Heart right ventricle (tissue), 16 donors: ENCODE measurements around the gene PAK6. TPM values are rescaled to one million over a fixed set of nuclear protein-coding genes. Genes with fewer than 3 reads are reported as not detected.

ENCODE experiments used
- ATAC-seq, 8 donors: fragments of 200-7000 bp; cut with Tn5 transposase; one replicate each; pipeline ENCODE4 v1.9.1; 2020; ENCODE audit warnings: mild to moderate bottlenecking in 8 of 8, moderate library complexity in 8 of 8, moderate number of reproducible peaks in 1 of 8
- DNase-seq, 2 donors: peaks; one replicate each; pipeline ENCODE4 v3.0.0-alpha.2; 2020
- H3K27ac ChIP-seq, 10 donors: fragments of 200-600 bp; sonication (generic) in 2 of 10; one replicate each; pipeline versions ENCODE4 v1.5.0 to v1.8.0; 2020 to 2022; ENCODE audit warnings: mild to moderate bottlenecking in 3 of 10
- H3K27me3 ChIP-seq, 7 donors: fragments of 200-600 bp; one replicate each; pipeline ENCODE4 v1.8.0; 2021 to 2022; ENCODE audit warnings: mild to moderate bottlenecking in 2 of 7
- H3K36me3 ChIP-seq, 9 donors: fragments of 200-600 bp; sonication (generic) in 1 of 9; one replicate each; pipeline versions ENCODE4 v1.5.0 to v1.8.0; 2020 to 2022; ENCODE audit warnings: mild to moderate bottlenecking in 2 of 9
- H3K4me1 ChIP-seq, 9 donors: fragments of 200-600 bp; sonication (generic) in 1 of 9; one replicate each; pipeline versions ENCODE4 v1.5.0 to v1.8.0; 2020 to 2022; ENCODE audit warnings: mild to moderate bottlenecking in 4 of 9
- H3K4me3 ChIP-seq, 10 donors: fragments of 200-600 bp; sonication (generic) in 2 of 10; one replicate each; pipeline versions ENCODE4 v1.5.0 to v1.8.0; 2020 to 2022; ENCODE audit warnings: mild to moderate bottlenecking in 7 of 10, moderate library complexity in 2 of 10
- H3K9me3 ChIP-seq, 11 donors: fragments of 200-600 bp in 10 of 11; sonication (generic) in 2 of 11; one replicate each; pipeline versions ENCODE4 v1.5.0 to v1.8.0; 2013 to 2022; ENCODE audit warnings: mild to moderate bottlenecking in 2 of 11, control low read depth in 1 of 11, moderate library complexity in 1 of 11
- CTCF ChIP-seq, 9 donors: fragments of 200-600 bp; sonication (generic) in 2 of 9; IDR thresholded peaks; one replicate each; pipeline versions ENCODE4 v1.5.0 to v1.8.0; 2021 to 2022; ENCODE audit warnings: antibody characterized with exemption in 9 of 9, mild to moderate bottlenecking in 5 of 9, moderate library complexity in 1 of 9
- WGBS, 2 donors: extraction: QIAGEN DNeasy Blood & Tissue Kit; methylation state at CpG; one replicate each; pipeline ENCODE4 v1.1.7; 2013; ENCODE audit warnings: inconsistent platforms in 1 of 2; 5-methylcytosine and 5-hydroxymethylcytosine counted together
- intact Hi-C, 10 donors: fragments of 100-400 bp; cut with DNase I; formaldehyde crosslinking; loops; one replicate each; pipeline versions ENCODE4 v1.11.1 to v1.14.2; 2022
- polyA plus RNA-seq, 2 donors: library from polyadenylated mRNA; stranded (reverse); fragments of 200-250 nt; gene quantifications; one replicate each; pipeline ENCODE4 v1.2.3, GENCODE V29; 2013
- total RNA-seq, 10 donors: library from RNA; stranded (reverse); fragmentation: NEBNext Ultra II Directional in 3 of 10; extraction: Animal tissue kit (Norgen Biotek cat#: 25700) in 3 of 10; gene quantifications; one replicate each; pipeline versions ENCODE4 v1.2.1 to v1.2.4, GENCODE V29; 2021 to 2023
- donor health status: Arrhythmogenic right ventricular cardiomyopathy.
- donor health status: ischemic (EF 13 %, LVEDD 7.1; RV severe dilation, severe dysfunction).
- donor health status: healthy with polysubstance abuse.
- donor health status: DM: no; HTN: yes; CAD: no.
- donor health status: DM: no; HTN: no; CAD: no.
- donor health status: ischemic (EF 25% LVEDD 6.9; RV normal size, moderate dysfunction).
- donor health status: ischemic (EF 25% LVEDD 5.7; RV mildly dilated, moderate dysfunction).
- donor health status: healthy.
- donor health status: DM: yes; HTN: yes; CAD: no.
- donor health status: Ischemic cardiomyopathy.
- donor health status: ischemic (EF 35%, LVEDD 5.7; RV mildly dilated, moderate dysfunction).
- donor health status: nonischemic (EF 11% LVEDD 7.7; RV severe dilation, severe dysfunction).
- donor health status: DM: yes; HTN: yes; CAD: no.
- donor health status: PGD.
- donor health status: ischemic (EF 29% LVEDD 5.4; RV normal size, mild dysfunction).
- donor health status: nonischemic (EF 23%, LVEDD 6.1; RV moderate dilation, normal function).

The PAK6 gene
- total and polyA plus RNA-seq, 12 donors: 0.48 to 14.1 (median 7.4) TPM

GRCh38 chr15:40286061-40286532 lies 47.2 kb downstream of the PAK6 start:
- intact Hi-C loops: no loop called here
- H3K4me3 ChIP-seq: no peak overlapping the region
- TF ChIP-seq CTCF (IDR thresholded peaks at IDR 0.05): no peak
- WGBS, 2 donors: 60 to 64% methylated on average over 7 of the region's 7 CpGs
- H3K9me3 ChIP-seq: no peaks in the 10 kb centered on the region
- peak in 6 of 8 donors; percentile 8 to 53 (median 41) for ATAC-seq
- peak overlapping the region in 8 of 10 donors; percentile 15 to 49 (median 34) for H3K27ac ChIP-seq
- H3K36me3 ChIP-seq: peaks cover 0 to 31% (median 0%) of the 10 kb centered on the region in 9 donors
- peaks cover 19 to 54% (median 39%) of the 10 kb centered on the region in 9 donors for H3K4me1 ChIP-seq
- H3K27me3 ChIP-seq: peaks cover 13 to 42% (median 33%) of the 10 kb centered on the region in 7 donors
- no peak for DNase-seq

- no peak overlapping the region for H3K4me3 ChIP-seq
- peak overlapping the region in 1 of 10 donors; percentile 15 for H3K27ac ChIP-seq
- ATAC-seq (no peak), DNase-seq (no peak)
- intact Hi-C loops: no loop called here
- H3K27me3 ChIP-seq: peaks cover 7 to 40% (median 26%) of the 10 kb centered on the region in 7 donors
- peaks cover 0 to 38% (median 0%) of the 10 kb centered on the region in 9 donors for H3K36me3 ChIP-seq
- H3K4me1 ChIP-seq: peaks cover 18 to 55% (median 44%) of the 10 kb centered on the region in 9 donors
- no peaks in the 10 kb centered on the region for H3K9me3 ChIP-seq
- no peak for TF ChIP-seq CTCF (IDR thresholded peaks at IDR 0.05)
- WGBS, 2 donors: 84% methylated on average over 7 of the region's 7 CpGs
Observed at GRCh38 chr15:40286794-40287193, 47.9 kb downstream of the PAK6 start.

GRCh38 chr15:40287505-40287904 lies 48.6 kb downstream of the PAK6 start:
- ATAC-seq (no peak), DNase-seq (no peak)
- peaks cover 13 to 50% (median 39%) of the 10 kb centered on the region in 9 donors for H3K4me1 ChIP-seq
- H3K36me3 ChIP-seq: peaks cover 0 to 45% (median 0%) of the 10 kb centered on the region in 9 donors
- peaks cover 4 to 38% (median 25%) of the 10 kb centered on the region in 7 donors for H3K27me3 ChIP-seq
- no peak for TF ChIP-seq CTCF (IDR thresholded peaks at IDR 0.05)
- intact Hi-C loops: no loop called here
- no peak overlapping the region for H3K27ac ChIP-seq
- no peak overlapping the region for H3K4me3 ChIP-seq
- H3K9me3 ChIP-seq: no peaks in the 10 kb centered on the region
- 90 to 93% methylated on average over 3 of the region's 3 CpGs for WGBS, 2 donors

GRCh38 chr15:40287968-40288367 lies 49.1 kb downstream of the PAK6 start:
- no peak for TF ChIP-seq CTCF (IDR thresholded peaks at IDR 0.05)
- H3K9me3 ChIP-seq: no peaks in the 10 kb centered on the region
- H3K36me3 ChIP-seq: peaks cover 0 to 50% (median 0%) of the 10 kb centered on the region in 9 donors
- H3K27ac ChIP-seq: no peak overlapping the region
- ATAC-seq (peak in 1 of 8 donors; percentile 17), DNase-seq (no peak)
- 64 to 66% methylated on average over 4 of the region's 4 CpGs for WGBS, 2 donors
- no peak overlapping the region for H3K4me3 ChIP-seq
- H3K27me3 ChIP-seq: peaks cover 0 to 33% (median 23%) of the 10 kb centered on the region in 7 donors
- intact Hi-C loops: no loop called here
- H3K4me1 ChIP-seq: peaks cover 9 to 48% (median 35%) of the 10 kb centered on the region in 9 donors
